Neuronal stem cell (in vitro differentiated cells): ENCODE data around the gene TNNI3K.

Experiments used
- DNase-seq: peaks from one replicate; pipeline ENCODE4 v3.0.0-alpha.2; 2013; ENCODE audit warnings: low spot score
- H2AFZ ChIP-seq: one replicate; pipeline ENCODE4 v1.6.1; 2013; ENCODE audit warnings: mild to moderate bottlenecking, low read length, inconsistent platforms
- H2AK5ac ChIP-seq: 2 replicates; pipeline ENCODE4 v1.6.1; 2013; ENCODE audit warnings: low read depth, mild to moderate bottlenecking, inconsistent platforms, low read length, moderate library complexity, mixed read lengths
- H2BK120ac ChIP-seq: 2 replicates; pipeline ENCODE4 v1.6.1; 2013; ENCODE audit warnings: low read depth, mild to moderate bottlenecking, inconsistent platforms, low read length, moderate library complexity, mixed read lengths
- H2BK12ac ChIP-seq: one replicate; pipeline ENCODE4 v1.6.1; 2013; ENCODE audit warnings: low read length, inconsistent platforms
- H2BK15ac ChIP-seq: 2 replicates; pipeline ENCODE4 v1.6.1; 2013; ENCODE audit warnings: mild to moderate bottlenecking, low read length, inconsistent platforms, mixed read lengths
- H2BK5ac ChIP-seq: one replicate; pipeline ENCODE4 v1.6.1; 2013; ENCODE audit warnings: inconsistent platforms, mild to moderate bottlenecking, low read length, moderate library complexity
- H3K14ac ChIP-seq: one replicate; pipeline ENCODE4 v1.6.1; 2013; ENCODE audit warnings: low read length, inconsistent platforms
- H3K18ac ChIP-seq: 2 replicates; pipeline ENCODE4 v1.6.1; 2013; ENCODE audit warnings: low read length, inconsistent platforms
- H3K23ac ChIP-seq: 2 replicates; pipeline ENCODE4 v1.6.1; 2013; ENCODE audit warnings: low read depth, mild to moderate bottlenecking, mixed read lengths, low read length, inconsistent platforms; ENCODE audit not compliant: poor library complexity
- H3K27ac ChIP-seq: replicated peaks from 3 replicates; pipeline ENCODE4 v1.5.1; 2013; ENCODE audit warnings: low read length, inconsistent platforms
- H3K27me3 ChIP-seq, 3 experiments: 2 replicates each; pipeline ENCODE4 v1.6.1; 2013; ENCODE audit warnings: low read length in 3 of 3, mild to moderate bottlenecking in 2 of 3, inconsistent platforms in 1 of 3, low read depth in 1 of 3, mixed read lengths in 1 of 3, moderate library complexity in 1 of 3; ENCODE audit not compliant: control insufficient read depth in 3 of 3, insufficient read depth in 3 of 3
- H3K36me3 ChIP-seq, 2 donors: replicated peaks in 1 of 2; 2 replicates each; pipeline ENCODE4 v1.6.1; 2013; ENCODE audit warnings: low read length in 2 of 2; ENCODE audit not compliant: control insufficient read depth in 2 of 2, insufficient read depth in 2 of 2
- H3K4ac ChIP-seq: 2 replicates; pipeline ENCODE4 v1.6.1; 2013; ENCODE audit warnings: inconsistent platforms, mild to moderate bottlenecking, low read length, moderate library complexity
- H3K4me1 ChIP-seq, 2 donors: 1 replicate in 1 of 2; 2 replicates in 1 of 2; pipeline ENCODE4 v1.6.1; 2013; ENCODE audit warnings: low read length in 2 of 2, low read depth in 1 of 2; ENCODE audit not compliant: control insufficient read depth in 2 of 2, insufficient read depth in 1 of 2
- H3K4me2 ChIP-seq: one replicate; pipeline ENCODE4 v1.6.1; 2013; ENCODE audit warnings: mild to moderate bottlenecking, low read length, inconsistent platforms; ENCODE audit not compliant: insufficient read depth, poor library complexity, severe bottlenecking
- H3K4me3 ChIP-seq, 2 donors: 2 replicates each; pipeline ENCODE4 v1.5.1; 2013; ENCODE audit warnings: low read length in 2 of 2, mild to moderate bottlenecking in 2 of 2, inconsistent platforms in 1 of 2, moderate library complexity in 1 of 2
- H3K79me1 ChIP-seq: one replicate; pipeline ENCODE4 v1.6.1; 2013; ENCODE audit warnings: low read depth, mild to moderate bottlenecking, inconsistent platforms, low read length, moderate library complexity
- H3K9ac ChIP-seq: one replicate; pipeline ENCODE4 v1.6.1; 2013; ENCODE audit warnings: mild to moderate bottlenecking, low read depth, low read length, inconsistent platforms; ENCODE audit not compliant: poor library complexity
- H3K9me3 ChIP-seq, 2 donors: replicated peaks in 1 of 2; 2 replicates each; pipeline versions ENCODE3 to v1.6.1; 2013; ENCODE audit warnings: low read length in 2 of 2, mild to moderate bottlenecking in 2 of 2, inconsistent platforms in 1 of 2, low read depth in 1 of 2, mixed read lengths in 1 of 2, moderate library complexity in 1 of 2; ENCODE audit not compliant: control insufficient read depth in 2 of 2, insufficient read depth in 1 of 2
- H4K8ac ChIP-seq: one replicate; pipeline ENCODE4 v1.6.1; 2013; ENCODE audit warnings: low read depth, mild to moderate bottlenecking, inconsistent platforms, low read length, moderate library complexity
- H4K91ac ChIP-seq: one replicate; pipeline ENCODE4 v1.6.1; 2013; ENCODE audit warnings: low read length, low read depth, mild to moderate bottlenecking, inconsistent platforms; ENCODE audit not compliant: poor library complexity
- WGBS, 2 donors: extraction: QIAGEN DNeasy Blood & Tissue Kit; methylation state at CpG; one replicate each; pipeline ENCODE4 v1.1.7; 2013; ENCODE audit warnings: missing lambda C conversion rate in 2 of 2, mixed read lengths in 1 of 2; ENCODE audit not compliant: insufficient read length in 2 of 2, insufficient replicate concordance in 1 of 2; ENCODE audit errors: extremely low coverage in 2 of 2; 5-methylcytosine and 5-hydroxymethylcytosine counted together

Gene TNNI3K

GRCh38 chr1:74570797-74571492 is 335.8 kb downstream of the TNNI3K start:
- Histone ChIP-seq H3K4me2 (no peak overlapping the region), H2BK15ac (no peak overlapping the region), H2BK5ac (no peak overlapping the region), H3K4me1 (peaks cover 9 to 12% of the 10 kb centered on the region in 2 donors), H4K91ac (no peak overlapping the region), H3K14ac (no peak overlapping the region), H3K9ac (no peak overlapping the region), H3K18ac (peak overlapping the region; percentile 21), H3K4ac (no peak overlapping the region), H2BK12ac (no peak overlapping the region), H3K27ac (no peak overlapping the region), H3K27me3 (no peaks in the 10 kb centered on the region), H3K79me1 (no peaks in the 10 kb centered on the region), H2AFZ (peak overlapping the region; percentile 81), H2BK120ac (no peak overlapping the region), H4K8ac (no peak overlapping the region), H3K36me3 (no peaks in the 10 kb centered on the region), H3K9me3 (no peaks in the 10 kb centered on the region), H3K4me3 (no peak overlapping the region), H3K23ac (no peak overlapping the region), H2AK5ac (no peak overlapping the region)
- DNase-seq = no peak
- no CpG with 5 or more reads among the region's 14 CpGs for WGBS, 2 donors

GRCh38 chr1:74571493-74571800 is 336.3 kb downstream of the TNNI3K start:
- no peaks in the 10 kb centered on the region for H3K27me3 ChIP-seq
- H3K4me2 ChIP-seq = no peak overlapping the region
- peak overlapping the region; percentile 81 for H2AFZ ChIP-seq
- H3K79me1 ChIP-seq = no peaks in the 10 kb centered on the region
- H3K9ac ChIP-seq = no peak overlapping the region
- no peak overlapping the region for H2BK12ac ChIP-seq
- peaks cover 9 to 12% of the 10 kb centered on the region in 2 donors for H3K4me1 ChIP-seq
- no peaks in the 10 kb centered on the region for H3K36me3 ChIP-seq
- no peak for DNase-seq
- no peak overlapping the region for H2AK5ac ChIP-seq
- no CpG with 5 or more reads among the region's 8 CpGs for WGBS, 2 donors
- H4K91ac ChIP-seq = no peak overlapping the region
- no peak overlapping the region for H2BK15ac ChIP-seq
- no peak overlapping the region for H3K14ac ChIP-seq
- H4K8ac ChIP-seq = no peak overlapping the region
- no peak overlapping the region for H3K18ac ChIP-seq
- H3K9me3 ChIP-seq = no peaks in the 10 kb centered on the region
- H2BK5ac ChIP-seq = no peak overlapping the region
- H2BK120ac ChIP-seq = no peak overlapping the region
- no peak overlapping the region for H3K4ac ChIP-seq
- H3K23ac ChIP-seq = no peak overlapping the region
- H3K4me3 ChIP-seq = no peak overlapping the region
- no peak overlapping the region for H3K27ac ChIP-seq

GRCh38 chr1:74571891-74572290 is 336.7 kb downstream of the TNNI3K start:
- H4K91ac ChIP-seq = no peak overlapping the region
- H3K4me1 ChIP-seq = peaks cover 9 to 12% of the 10 kb centered on the region in 2 donors
- H3K27me3 ChIP-seq = no peaks in the 10 kb centered on the region
- no peak overlapping the region for H2BK120ac ChIP-seq
- H3K4me3 ChIP-seq = no peak overlapping the region
- WGBS, 2 donors = no CpG with 5 or more reads among the region's 6 CpGs
- H2BK5ac ChIP-seq = no peak overlapping the region
- H2BK15ac ChIP-seq = no peak overlapping the region
- no peak overlapping the region for H4K8ac ChIP-seq
- H3K9ac ChIP-seq = no peak overlapping the region
- no peak overlapping the region for H3K4ac ChIP-seq
- H3K23ac ChIP-seq = no peak overlapping the region
- peak overlapping the region; percentile 81 for H2AFZ ChIP-seq
- H3K18ac ChIP-seq = no peak overlapping the region
- no peak overlapping the region for H3K4me2 ChIP-seq
- no peaks in the 10 kb centered on the region for H3K36me3 ChIP-seq
- no peaks in the 10 kb centered on the region for H3K9me3 ChIP-seq
- DNase-seq = no peak
- H2BK12ac ChIP-seq = no peak overlapping the region
- no peak overlapping the region for H3K27ac ChIP-seq
- peak overlapping the region; percentile 27 for H3K14ac ChIP-seq
- no peak overlapping the region for H2AK5ac ChIP-seq
- no peaks in the 10 kb centered on the region for H3K79me1 ChIP-seq

GRCh38 chr1:74578101-74578500 is 342.9 kb downstream of the TNNI3K start:
- H3K79me1 ChIP-seq = no peaks in the 10 kb centered on the region
- no peak overlapping the region for H2AFZ ChIP-seq
- H3K9me3 ChIP-seq = no peaks in the 10 kb centered on the region
- no peak overlapping the region for H3K14ac ChIP-seq
- no peak overlapping the region for H4K8ac ChIP-seq
- H3K23ac ChIP-seq = no peak overlapping the region
- WGBS, 2 donors = no CpG with 5 or more reads among the region's 2 CpGs
- H2BK12ac ChIP-seq = no peak overlapping the region
- H3K36me3 ChIP-seq = no peaks in the 10 kb centered on the region
- H4K91ac ChIP-seq = no peak overlapping the region
- H2BK5ac ChIP-seq = no peak overlapping the region
- no peak overlapping the region for H3K4me3 ChIP-seq
- H2AK5ac ChIP-seq = no peak overlapping the region
- H3K4me2 ChIP-seq = no peak overlapping the region
- DNase-seq = no peak
- no peaks in the 10 kb centered on the region for H3K4me1 ChIP-seq
- no peak overlapping the region for H3K9ac ChIP-seq
- H3K4ac ChIP-seq = no peak overlapping the region
- no peak overlapping the region for H3K27ac ChIP-seq
- H2BK120ac ChIP-seq = no peak overlapping the region
- no peaks in the 10 kb centered on the region for H3K27me3 ChIP-seq
- no peak overlapping the region for H2BK15ac ChIP-seq
- no peak overlapping the region for H3K18ac ChIP-seq
